DND-41 (cell line): ENCODE results near the gene SHROOM3.
"Not testable (repeated sequence)": the region's sequence is repeated elsewhere in the genome, so short reads cannot be mapped to it uniquely, and the experiment has no call there.

Experiments
- ATAC-seq: fragments of 200-7000 bp; cut with Tn5 transposase; 3 replicates; pipeline ENCODE4 v1.9.1; 2021; ENCODE audit warnings: low read depth; ENCODE audit not compliant: insufficient read depth
- DNase-seq: peaks from one replicate; pipeline ENCODE4 v3.0.0-alpha.2; 2020
- H2AFZ ChIP-seq: 2 replicates; pipeline ENCODE4 v1.6.0; 2012; ENCODE audit warnings: low read depth, low read length
- H3K27ac ChIP-seq: 2 replicates; pipeline ENCODE4 v1.5.1; 2012; ENCODE audit warnings: low read length, inconsistent platforms
- H3K27me3 ChIP-seq: fragments of 200-600 bp; sonication (generic); 2 replicates; pipeline ENCODE4 v1.6.0; 2012; ENCODE audit warnings: low read length, mild to moderate bottlenecking, inconsistent platforms; ENCODE audit not compliant: insufficient read depth, poor library complexity
- H3K36me3 ChIP-seq: 2 replicates; pipeline ENCODE4 v1.5.1; 2012; ENCODE audit warnings: low read length, inconsistent platforms; ENCODE audit not compliant: insufficient read depth
- H3K4me1 ChIP-seq: 2 replicates; pipeline ENCODE4 v1.5.1; 2012; ENCODE audit warnings: mild to moderate bottlenecking, low read length; ENCODE audit not compliant: insufficient read depth
- H3K4me2 ChIP-seq: 2 replicates; pipeline ENCODE4 v1.6.0; 2012; ENCODE audit warnings: mild to moderate bottlenecking, moderate library complexity, low read length, inconsistent platforms; ENCODE audit not compliant: insufficient read depth
- H3K4me3 ChIP-seq, 2 experiments: fragments of 200-600 bp in 1 of 2; shearing (Covaris generic) in 1 of 2; 2 replicates each; pipeline ENCODE4 v1.5.1; 2012 to 2016; ENCODE audit warnings: inconsistent platforms in 2 of 2, low read length in 2 of 2, mild to moderate bottlenecking in 2 of 2, low read depth in 1 of 2, moderate library complexity in 1 of 2
- H3K79me2 ChIP-seq: 2 replicates; pipeline ENCODE4 v1.6.0; 2012; ENCODE audit warnings: low read length, inconsistent platforms; ENCODE audit not compliant: insufficient read depth
- H3K9ac ChIP-seq: 2 replicates; pipeline ENCODE4 v1.6.0; 2012; ENCODE audit warnings: low read depth, mild to moderate bottlenecking, inconsistent platforms, low read length, moderate library complexity
- H3K9me3 ChIP-seq: 2 replicates; pipeline ENCODE4 v1.5.1; 2012; ENCODE audit warnings: low read length, moderate library complexity, mild to moderate bottlenecking, inconsistent platforms; ENCODE audit not compliant: insufficient read depth, severe bottlenecking
- H4K20me1 ChIP-seq: 2 replicates; pipeline ENCODE4 v1.6.0; 2012; ENCODE audit warnings: low read length; ENCODE audit not compliant: insufficient read depth
- EZH2 ChIP-seq: IDR thresholded peaks from 3 replicates; pipeline ENCODE4 v1.6.1; 2012; ENCODE audit warnings: borderline replicate concordance, low read depth, mild to moderate bottlenecking, moderate library complexity, low read length, inconsistent platforms; ENCODE audit not compliant: severe bottlenecking
- TF ChIP-seq, protein P1 (sequence below): IDR thresholded peaks from 2 replicates; pipeline ENCODE4 v1.5.1; 2012; ENCODE audit warnings: borderline replicate concordance, low read length, moderate library complexity, mild to moderate bottlenecking; ENCODE audit not compliant: poor library complexity, severe bottlenecking; ENCODE audit errors: extremely low read depth

Gene SHROOM3

DNA sequence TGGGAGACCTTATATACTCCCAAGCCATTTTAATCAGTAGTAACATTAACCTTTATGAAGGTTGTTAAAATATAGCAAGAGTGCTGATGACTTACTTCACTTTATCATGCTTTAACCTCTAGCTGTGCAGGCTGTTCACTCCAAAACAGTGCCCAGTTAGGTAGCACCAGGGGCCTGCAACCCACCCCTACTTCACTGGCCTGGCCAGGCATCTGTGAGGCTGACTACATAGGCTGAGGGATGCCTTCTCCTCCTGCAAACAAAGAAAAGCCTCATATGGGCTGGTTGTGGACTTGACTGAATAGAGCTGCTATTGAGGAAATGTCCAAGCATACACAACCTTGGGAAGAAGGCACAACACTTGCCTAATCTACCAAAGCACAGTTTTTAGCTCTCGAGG lies 172.8 kb downstream of the SHROOM3 start:
- TF ChIP-seq, protein P1, sequence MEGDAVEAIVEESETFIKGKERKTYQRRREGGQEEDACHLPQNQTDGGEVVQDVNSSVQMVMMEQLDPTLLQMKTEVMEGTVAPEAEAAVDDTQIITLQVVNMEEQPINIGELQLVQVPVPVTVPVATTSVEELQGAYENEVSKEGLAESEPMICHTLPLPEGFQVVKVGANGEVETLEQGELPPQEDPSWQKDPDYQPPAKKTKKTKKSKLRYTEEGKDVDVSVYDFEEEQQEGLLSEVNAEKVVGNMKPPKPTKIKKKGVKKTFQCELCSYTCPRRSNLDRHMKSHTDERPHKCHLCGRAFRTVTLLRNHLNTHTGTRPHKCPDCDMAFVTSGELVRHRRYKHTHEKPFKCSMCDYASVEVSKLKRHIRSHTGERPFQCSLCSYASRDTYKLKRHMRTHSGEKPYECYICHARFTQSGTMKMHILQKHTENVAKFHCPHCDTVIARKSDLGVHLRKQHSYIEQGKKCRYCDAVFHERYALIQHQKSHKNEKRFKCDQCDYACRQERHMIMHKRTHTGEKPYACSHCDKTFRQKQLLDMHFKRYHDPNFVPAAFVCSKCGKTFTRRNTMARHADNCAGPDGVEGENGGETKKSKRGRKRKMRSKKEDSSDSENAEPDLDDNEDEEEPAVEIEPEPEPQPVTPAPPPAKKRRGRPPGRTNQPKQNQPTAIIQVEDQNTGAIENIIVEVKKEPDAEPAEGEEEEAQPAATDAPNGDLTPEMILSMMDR = no peak
- TF ChIP-seq EZH2 = no peak
- Histone ChIP-seq H4K20me1 (no peaks in the 10 kb centered on the region), H3K4me2 (no peak overlapping the region), H3K4me1 (no peaks in the 10 kb centered on the region), H3K27ac (no peak overlapping the region), H3K36me3 (no peaks in the 10 kb centered on the region), H3K4me3 (no peak overlapping the region), H3K79me2 (no peaks in the 10 kb centered on the region), H3K9ac (no peak overlapping the region), H2AFZ (no peak overlapping the region), H3K27me3 (no peaks in the 10 kb centered on the region), H3K9me3 (no peaks in the 10 kb centered on the region)
- no peak for ATAC-seq
- no peak for DNase-seq

DNA sequence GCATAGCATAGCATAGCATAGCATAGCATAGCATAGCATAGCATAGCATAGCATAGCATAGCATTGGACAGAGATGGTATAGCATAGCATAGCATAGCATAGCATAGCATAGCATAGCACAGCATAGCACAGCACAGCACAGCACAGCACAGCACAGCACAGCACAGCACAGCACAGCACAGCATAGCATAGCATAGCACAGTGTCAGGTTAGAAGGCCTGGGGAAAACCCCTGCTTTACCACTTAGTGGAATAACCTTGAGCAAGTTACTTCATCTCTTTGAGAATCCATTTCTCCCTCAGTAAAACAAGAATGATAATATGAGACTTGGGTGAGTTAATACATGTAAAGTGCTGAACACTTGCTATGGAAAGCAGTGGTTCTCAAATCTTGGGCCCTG lies 173.5 kb downstream of the SHROOM3 start:
- H3K27me3 ChIP-seq, H3K27ac ChIP-seq, H2AFZ ChIP-seq, H3K79me2 ChIP-seq, H3K4me2 ChIP-seq, H3K9me3 ChIP-seq, H4K20me1 ChIP-seq, H3K4me3 ChIP-seq, H3K9ac ChIP-seq, H3K4me1 ChIP-seq, H3K36me3 ChIP-seq, DNase-seq, ATAC-seq: not testable (repeated sequence)

DNA sequence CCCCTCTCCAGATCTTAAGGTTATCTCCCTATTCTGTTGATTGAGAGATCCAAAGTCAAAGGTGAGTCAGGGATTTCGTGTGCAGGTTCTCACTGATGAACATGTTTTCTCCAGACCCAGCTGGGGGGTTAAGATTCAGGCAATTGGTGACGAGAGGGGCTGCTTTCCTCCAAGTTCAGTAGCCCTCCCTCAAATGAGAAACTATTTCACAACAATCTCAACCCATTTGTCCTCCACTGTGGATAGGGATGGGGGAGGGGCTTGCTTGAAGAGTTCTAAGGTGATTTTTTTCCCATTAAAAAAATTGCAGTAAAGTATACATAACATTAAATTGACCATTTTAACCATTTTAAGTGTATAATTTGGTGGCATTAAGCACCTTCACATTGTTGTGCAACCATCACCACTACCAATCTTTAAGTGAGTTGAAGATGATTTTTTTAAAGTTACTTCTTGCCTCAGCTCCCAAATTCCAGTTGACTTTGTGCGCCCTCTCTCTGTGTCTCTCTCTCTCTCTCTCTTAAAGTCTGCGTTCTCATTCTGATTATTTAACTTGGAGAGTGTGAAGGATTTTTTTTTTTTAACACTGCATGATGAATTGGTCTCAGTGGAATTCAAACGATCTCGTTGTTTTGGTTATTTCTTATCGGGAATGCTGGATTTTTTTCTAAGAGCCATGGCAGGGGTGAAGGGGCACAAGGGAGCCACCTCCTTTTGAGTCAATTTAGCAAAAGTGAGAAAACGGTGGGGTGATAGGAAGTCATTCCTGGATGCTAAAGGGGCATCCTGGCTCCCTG lies 175.9 kb downstream of the SHROOM3 start:
- H3K4me3 ChIP-seq = no peak overlapping the region
- H3K4me2 ChIP-seq = no peak overlapping the region
- H3K4me1 ChIP-seq = no peaks in the 10 kb centered on the region
- H3K36me3 ChIP-seq = no peaks in the 10 kb centered on the region
- no peak overlapping the region for H3K9ac ChIP-seq
- no peaks in the 10 kb centered on the region for H3K27me3 ChIP-seq
- no peak overlapping the region for H2AFZ ChIP-seq
- H4K20me1 ChIP-seq = no peaks in the 10 kb centered on the region
- no peaks in the 10 kb centered on the region for H3K9me3 ChIP-seq
- H3K79me2 ChIP-seq = no peaks in the 10 kb centered on the region
- no peak for DNase-seq
- TF ChIP-seq, protein P1 = no peak
- TF ChIP-seq EZH2 = no peak
- ATAC-seq = no peak
- no peak overlapping the region for H3K27ac ChIP-seq

DNA sequence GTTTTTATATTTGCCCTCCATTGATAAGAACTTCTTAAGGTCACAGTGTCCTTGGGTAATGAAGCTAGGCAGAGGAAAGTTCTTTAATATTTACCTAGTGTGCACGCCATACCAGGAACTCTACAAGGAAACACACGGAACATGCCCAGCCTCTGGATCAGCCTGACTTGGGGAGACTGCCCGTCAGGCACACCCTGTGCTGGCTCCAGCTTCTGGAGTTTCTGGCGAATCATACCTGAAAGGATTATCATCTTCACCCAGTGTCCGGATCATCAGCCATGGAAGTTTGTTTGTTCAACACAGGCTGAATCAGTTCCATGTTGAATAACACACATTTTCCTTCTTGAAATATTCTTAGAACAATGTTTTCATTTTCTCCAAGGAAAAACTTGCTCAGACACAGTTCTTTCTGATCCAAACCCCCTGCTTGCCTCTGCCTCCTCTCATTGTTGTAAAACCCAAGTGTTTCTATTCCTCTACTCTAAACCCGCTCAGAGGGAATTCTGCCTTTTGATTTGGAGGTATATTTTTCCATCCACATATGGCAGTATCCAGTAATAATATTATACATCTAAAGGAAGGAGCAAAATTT lies 176.7 kb downstream of the SHROOM3 start:
- Histone ChIP-seq H2AFZ (no peak overlapping the region), H3K4me2 (no peak overlapping the region), H3K27ac (no peak overlapping the region), H3K9ac (no peak overlapping the region), H3K4me1 (no peaks in the 10 kb centered on the region), H3K9me3 (no peaks in the 10 kb centered on the region), H3K27me3 (no peaks in the 10 kb centered on the region), H3K79me2 (no peaks in the 10 kb centered on the region), H3K36me3 (no peaks in the 10 kb centered on the region), H4K20me1 (no peaks in the 10 kb centered on the region), H3K4me3 (no peak overlapping the region)
- no peak for TF ChIP-seq EZH2
- TF ChIP-seq, protein P1 = no peak
- no peak for ATAC-seq
- no peak for DNase-seq
